GM23248 (cell line): Measurements from ENCODE around the gene LCE1F.

Experiments
- EZH2 ChIP-seq: fragments of 200-600 bp; sonication (generic); IDR thresholded peaks from 2 replicates; pipeline ENCODE4 v1.6.1; 2018; ENCODE audit warnings: antibody characterized with exemption, mild to moderate bottlenecking; ENCODE audit not compliant: insufficient read depth, poor library complexity, severe bottlenecking
- EZH2phosphoT487 ChIP-seq: fragments of 200-600 bp; sonication (generic); IDR thresholded peaks from 2 replicates; pipeline ENCODE4 v1.6.1; 2018; ENCODE audit warnings: antibody characterized with exemption, moderate library complexity, mild to moderate bottlenecking, low read depth; ENCODE audit not compliant: insufficient read depth

DNA sequence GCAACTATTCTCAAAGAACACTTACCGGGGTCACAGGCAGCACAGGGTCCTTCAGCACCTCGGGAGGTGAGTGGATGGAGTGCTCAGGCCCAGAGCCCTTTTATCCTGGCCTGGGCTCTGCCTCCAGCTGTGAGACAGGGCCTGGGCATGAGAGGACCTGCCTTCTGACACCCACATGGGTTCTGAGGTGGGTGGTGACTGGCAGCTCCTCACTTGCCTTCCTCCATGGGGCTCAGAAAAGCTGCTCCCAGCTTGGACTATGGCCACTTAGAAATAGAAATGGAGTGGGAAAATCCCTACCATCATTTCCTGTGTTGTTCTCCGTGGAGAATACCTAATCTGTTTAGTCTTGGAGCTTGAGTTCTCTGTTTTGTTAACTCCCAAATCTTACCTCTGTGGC lies 31.6 kb downstream of the LCE1F start, which contains the start of gene LCE1C:
- TF ChIP-seq EZH2 (no peak), EZH2phosphoT487 (no peak)
